ENCODE data around the gene SERINC5. TPM values are rescaled to one million over a fixed set of nuclear protein-coding genes. Genes with fewer than 3 reads are reported as not detected.

Gene SERINC5
- total RNA-seq, 2 donors from 2014 or later: 134 to 183 TPM

DNA sequence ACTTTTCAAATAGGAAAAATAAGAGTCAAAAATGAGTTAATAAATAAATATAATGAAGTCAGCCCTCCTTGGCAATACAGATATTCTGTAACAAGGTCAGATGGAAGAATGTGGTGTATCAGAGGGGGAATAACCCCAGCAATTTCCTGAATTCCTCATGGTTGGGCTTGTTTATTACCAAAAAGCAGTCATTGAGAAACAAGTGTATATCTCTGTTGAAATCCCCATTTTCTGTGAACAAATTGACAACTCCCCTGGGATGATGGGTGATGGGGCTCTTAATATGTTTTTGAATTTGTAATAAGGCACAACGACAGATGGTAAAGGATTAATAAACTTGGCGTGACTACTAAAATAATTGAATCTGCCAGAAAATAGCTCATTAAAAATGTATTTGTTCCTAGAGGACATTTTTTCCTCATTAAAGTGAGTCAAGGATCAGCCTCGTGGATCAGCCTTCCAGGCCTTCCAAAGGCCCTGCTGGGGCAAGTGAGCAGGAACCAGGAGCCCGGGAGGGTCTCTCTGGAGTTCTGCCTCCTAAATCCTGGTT lies 186.5 kb downstream of the SERINC5 start:
- no peak for DNase-seq
- Histone ChIP-seq H3K27ac (ENCODE audit: low read depth, low read length) (no peak overlapping the region), H3K9me3 (ENCODE audit: control insufficient read depth, low read length) (no peaks in the 10 kb centered on the region), H3K4me1 (ENCODE audit: control insufficient read depth, insufficient read depth, low read length) (peaks cover 3% of the 10 kb centered on the region), H3K9ac (ENCODE audit: extremely low read depth, low read length, poor library complexity, severe bottlenecking) (no peak overlapping the region), H3K27me3 (ENCODE audit: control insufficient read depth, insufficient read depth, low read length, poor library complexity, severe bottlenecking) (no peaks in the 10 kb centered on the region), H3K36me3 (ENCODE audit: control insufficient read depth, insufficient read depth, low read length) (no peaks in the 10 kb centered on the region), H3K4me3 (ENCODE audit: low read length) (no peak overlapping the region)
- H3K27ac Mint-ChIP-seq: no peak overlapping the region
- H3K36me3 Mint-ChIP-seq (ENCODE audit: low read depth): no peaks in the 10 kb centered on the region
- H3K4me1 Mint-ChIP-seq: peaks cover 8% of the 10 kb centered on the region
- WGBS, 2 experiments (ENCODE audit: insufficient coverage in 1 of 2, insufficient read length in 1 of 2): 80 to 91% methylated on average over 2 to 4 of the region's 4 CpGs
- no peak overlapping the region for H3K4me3 Mint-ChIP-seq
- H3K9me3 Mint-ChIP-seq: no peaks in the 10 kb centered on the region
- peaks cover 2% of the 10 kb centered on the region for H3K27me3 Mint-ChIP-seq (ENCODE audit: insufficient read depth)
- no peak for TF ChIP-seq CTCF (conservative IDR thresholded peaks at IDR 0.05)

DNA sequence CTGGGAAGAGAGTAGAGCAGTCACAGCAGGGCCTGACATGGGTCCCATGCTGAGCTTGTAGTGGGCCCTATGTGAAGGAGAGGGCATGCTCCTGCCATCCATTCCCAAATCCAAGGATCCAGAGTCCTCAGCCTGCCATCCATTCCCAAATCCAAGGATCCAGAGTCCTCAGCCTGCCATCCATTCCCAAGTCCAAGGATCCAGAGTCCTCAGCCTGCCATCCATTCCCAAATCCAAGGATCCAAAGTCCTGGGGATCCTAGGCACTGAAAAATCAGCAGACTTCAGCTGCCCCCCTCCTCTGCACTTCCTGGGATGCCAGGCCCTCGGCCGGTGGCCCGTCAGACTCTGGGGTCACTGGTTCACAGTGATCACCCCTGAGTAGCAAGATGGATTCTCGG lies 187.1 kb downstream of the SERINC5 start:
- Histone ChIP-seq H3K4me3 (ENCODE audit: low read length) (no peak overlapping the region), H3K4me1 (ENCODE audit: control insufficient read depth, insufficient read depth, low read length) (peaks cover 3% of the 10 kb centered on the region), H3K27ac (ENCODE audit: low read depth, low read length) (no peak overlapping the region), H3K27me3 (ENCODE audit: control insufficient read depth, insufficient read depth, low read length, poor library complexity, severe bottlenecking) (no peaks in the 10 kb centered on the region), H3K36me3 (ENCODE audit: control insufficient read depth, insufficient read depth, low read length) (no peaks in the 10 kb centered on the region), H3K9me3 (ENCODE audit: control insufficient read depth, low read length) (no peaks in the 10 kb centered on the region), H3K9ac (ENCODE audit: extremely low read depth, low read length, poor library complexity, severe bottlenecking) (no peak overlapping the region)
- Mint-ChIP-seq H3K27me3 (ENCODE audit: insufficient read depth) (peaks cover 5% of the 10 kb centered on the region), H3K4me3 (no peak overlapping the region), H3K4me1 (peaks cover 8% of the 10 kb centered on the region), H3K36me3 (ENCODE audit: low read depth) (no peaks in the 10 kb centered on the region), H3K27ac (no peak overlapping the region), H3K9me3 (no peaks in the 10 kb centered on the region)
- TF ChIP-seq CTCF (conservative IDR thresholded peaks at IDR 0.05): no peak
- 93 to 95% methylated on average over 2 to 4 of the region's 4 CpGs for WGBS, 2 experiments (ENCODE audit: insufficient coverage in 1 of 2, insufficient read length in 1 of 2)
- no peak for DNase-seq

- Histone ChIP-seq H3K9me3 (ENCODE audit: control insufficient read depth, low read length) (no peaks in the 10 kb centered on the region), H3K27me3 (ENCODE audit: control insufficient read depth, insufficient read depth, low read length, poor library complexity, severe bottlenecking) (no peaks in the 10 kb centered on the region), H3K36me3 (ENCODE audit: control insufficient read depth, insufficient read depth, low read length) (no peaks in the 10 kb centered on the region), H3K27ac (ENCODE audit: low read depth, low read length) (no peak overlapping the region), H3K4me1 (ENCODE audit: control insufficient read depth, insufficient read depth, low read length) (peaks cover 3% of the 10 kb centered on the region), H3K4me3 (ENCODE audit: low read length) (no peak overlapping the region), H3K9ac (ENCODE audit: extremely low read depth, low read length, poor library complexity, severe bottlenecking) (no peak overlapping the region)
- H3K27me3 Mint-ChIP-seq (ENCODE audit: insufficient read depth): peaks cover 7% of the 10 kb centered on the region
- H3K9me3 Mint-ChIP-seq: no peaks in the 10 kb centered on the region
- DNase-seq: no peak
- H3K36me3 Mint-ChIP-seq (ENCODE audit: low read depth): no peaks in the 10 kb centered on the region
- H3K4me3 Mint-ChIP-seq: no peak overlapping the region
- H3K27ac Mint-ChIP-seq: no peak overlapping the region
- H3K4me1 Mint-ChIP-seq: peaks cover 8% of the 10 kb centered on the region
- WGBS, 2 experiments (ENCODE audit: insufficient coverage in 1 of 2, insufficient read length in 1 of 2): 95 to 100% methylated on average over 2 to 5 of the region's 5 CpGs
- TF ChIP-seq CTCF (conservative IDR thresholded peaks at IDR 0.05): no peak
Measured at GRCh38 chr5:80068246-80068636, 187.6 kb downstream of the SERINC5 start.

Measured in endodermal cell (in vitro differentiated cells).